Small intestine (tissue), 7 donors: ENCODE results near the gene LRG1. TPM values are rescaled to one million over a fixed set of nuclear protein-coding genes. Genes with fewer than 3 reads are reported as not detected.

Experiments
- DNase-seq, 2 donors: peaks; one replicate each; pipeline versions ENCODE4 v3.0.0 to v3.0.0-alpha.2; 2013
- FAIRE-seq: peaks from 2 replicates; lab custom pipeline; 2012; peaks lifted over from hg19 to GRCh38; lab: Jason Lieb, UNC
- H3K27ac ChIP-seq, 3 donors: one replicate each; pipeline ENCODE4 v1.5.1; 2013; ENCODE audit warnings: low read length in 2 of 3, mild to moderate bottlenecking in 2 of 3, control low read depth in 1 of 3, inconsistent platforms in 1 of 3, low read depth in 1 of 3, moderate library complexity in 1 of 3
- H3K27me3 ChIP-seq, 3 donors: one replicate each; pipeline ENCODE4 v1.6.1; 2013; ENCODE audit warnings: low read length in 3 of 3, inconsistent platforms in 1 of 3; ENCODE audit not compliant: control insufficient read depth in 3 of 3, insufficient read depth in 3 of 3
- H3K36me3 ChIP-seq, 3 donors: one replicate each; pipeline ENCODE4 v1.6.1; 2013; ENCODE audit warnings: low read length in 3 of 3, inconsistent platforms in 1 of 3, low read depth in 1 of 3, mild to moderate bottlenecking in 1 of 3, moderate library complexity in 1 of 3; ENCODE audit not compliant: control insufficient read depth in 3 of 3, insufficient read depth in 2 of 3
- H3K4me1 ChIP-seq, 3 donors: one replicate each; pipeline ENCODE4 v1.6.1; 2013; ENCODE audit warnings: low read length in 2 of 3, inconsistent platforms in 1 of 3, low read depth in 1 of 3, mild to moderate bottlenecking in 1 of 3, moderate library complexity in 1 of 3; ENCODE audit not compliant: control insufficient read depth in 3 of 3, insufficient read depth in 2 of 3
- H3K4me3 ChIP-seq, 3 donors: one replicate each; pipeline ENCODE4 v1.5.1; 2013; ENCODE audit warnings: low read length in 3 of 3, control low read depth in 1 of 3, inconsistent platforms in 1 of 3, low read depth in 1 of 3, mild to moderate bottlenecking in 1 of 3, moderate library complexity in 1 of 3
- H3K9me3 ChIP-seq, 2 donors: one replicate each; pipeline ENCODE4 v1.6.1; 2013; ENCODE audit warnings: low read depth in 1 of 2, low read length in 1 of 2; ENCODE audit not compliant: control insufficient read depth in 2 of 2, insufficient read depth in 1 of 2
- WGBS, 3 donors: extraction: QIAGEN DNeasy Blood & Tissue Kit; methylation state at CpG; one replicate each; pipeline ENCODE4 v1.1.7; 2013; 5-methylcytosine and 5-hydroxymethylcytosine counted together
- polyA plus RNA-seq, 4 donors: library from polyadenylated mRNA; stranded (reverse) in 3 of 4; unstranded in 1 of 4; fragments of 200-250 nt in 3 of 4; fragments of 120-200 nt in 1 of 4; gene quantifications; one replicate each; pipeline versions ENCODE4 v1.2.1 to v1.2.3, GENCODE V29; 2013
- donor health status: healthy with polysubstance abuse.
- donor health status: control.
- donor health status: control.
- donor health status: Bipolar disorder and iron deficiency.
- donor health status: healthy.

Gene LRG1
- polyA plus RNA-seq, 4 donors: 0.67 to 9.8 (median 2.6) TPM

- H3K36me3 ChIP-seq: no peaks in the 10 kb centered on the region
- no peaks in the 10 kb centered on the region for H3K27me3 ChIP-seq
- H3K9me3 ChIP-seq: peaks cover 0 to 10% of the 10 kb centered on the region in 2 donors
- no peaks in the 10 kb centered on the region for H3K4me1 ChIP-seq
- H3K4me3 ChIP-seq: no peak overlapping the region
- FAIRE-seq (no peak), DNase-seq (no peak)
- no peak overlapping the region for H3K27ac ChIP-seq
- 56 to 68% (median 63%) methylated on average over 6 to 8 of the region's 8 CpGs for WGBS, 3 donors
Measured at GRCh38 chr19:4516939-4517300, 22.9 kb downstream of the LRG1 start.

- 57 to 67% (median 66%) methylated on average over 14 of the region's 14 CpGs for WGBS, 3 donors
- H3K27me3 ChIP-seq: no peaks in the 10 kb centered on the region
- no peak overlapping the region for H3K4me3 ChIP-seq
- peaks cover 0 to 10% of the 10 kb centered on the region in 2 donors for H3K9me3 ChIP-seq
- DNase-seq: no peak
- FAIRE-seq: no peak
- no peaks in the 10 kb centered on the region for H3K36me3 ChIP-seq
- H3K27ac ChIP-seq: no peak overlapping the region
- no peaks in the 10 kb centered on the region for H3K4me1 ChIP-seq
Measured at GRCh38 chr19:4516199-4516938, 23.5 kb downstream of the LRG1 start.

GRCh38 chr19:4515732-4516131, 24.1 kb downstream of the LRG1 start:
- no peak overlapping the region for H3K27ac ChIP-seq

GRCh38 chr19:4513248-4513647, 26.6 kb downstream of the LRG1 start:
- Histone ChIP-seq H3K36me3 (no peaks in the 10 kb centered on the region), H3K27ac (no peak overlapping the region), H3K4me1 (no peaks in the 10 kb centered on the region), H3K9me3 (no peaks in the 10 kb centered on the region), H3K4me3 (no peak overlapping the region), H3K27me3 (no peaks in the 10 kb centered on the region)
- 90% methylated on average over 17 of the region's 17 CpGs for WGBS, 3 donors
- DNase-seq (no peak), FAIRE-seq (no peak)

More at GRCh38 chr19:4515732-4516131, 24.1 kb downstream of the LRG1 start:
- no peak overlapping the region for H3K4me3 ChIP-seq
- no peaks in the 10 kb centered on the region for H3K27me3 ChIP-seq
- DNase-seq (no peak), FAIRE-seq (no peak)
- H3K4me1 ChIP-seq: no peaks in the 10 kb centered on the region
- H3K36me3 ChIP-seq: no peaks in the 10 kb centered on the region
- H3K9me3 ChIP-seq: peaks cover 0 to 10% of the 10 kb centered on the region in 2 donors
- 85 to 91% (median 86%) methylated on average over 5 of the region's 5 CpGs for WGBS, 3 donors

GRCh38 chr19:4512070-4512469, 27.8 kb downstream of the LRG1 start:
- Histone ChIP-seq H3K9me3 (no peaks in the 10 kb centered on the region), H3K27ac (no peak overlapping the region), H3K27me3 (no peaks in the 10 kb centered on the region), H3K36me3 (no peaks in the 10 kb centered on the region), H3K4me1 (no peaks in the 10 kb centered on the region), H3K4me3 (no peak overlapping the region)
- DNase-seq: no peak
- 87 to 90% (median 90%) methylated on average over 17 of the region's 17 CpGs for WGBS, 3 donors
- FAIRE-seq: no peak

GRCh38 chr19:4511300-4512054, 28.4 kb downstream of the LRG1 start:
- Histone ChIP-seq H3K9me3 (no peaks in the 10 kb centered on the region), H3K4me3 (no peak overlapping the region), H3K27ac (no peak overlapping the region), H3K27me3 (no peaks in the 10 kb centered on the region), H3K36me3 (peaks cover 0 to 2% (median 0%) of the 10 kb centered on the region in 3 donors), H3K4me1 (no peaks in the 10 kb centered on the region)
- no peak for FAIRE-seq
- no peak for DNase-seq
- WGBS, 3 donors: 82 to 87% (median 86%) methylated on average over 27 of the region's 27 CpGs

- no peaks in the 10 kb centered on the region for H3K4me1 ChIP-seq
- no peak for FAIRE-seq
- DNase-seq: no peak
- H3K4me3 ChIP-seq: no peak overlapping the region
- H3K27ac ChIP-seq: no peak overlapping the region
- WGBS, 3 donors: 83 to 87% (median 86%) methylated on average over 33 to 37 of the region's 37 CpGs
- H3K27me3 ChIP-seq: no peaks in the 10 kb centered on the region
- no peaks in the 10 kb centered on the region for H3K9me3 ChIP-seq
- peaks cover 0 to 9% (median 0%) of the 10 kb centered on the region in 3 donors for H3K36me3 ChIP-seq
Measured at GRCh38 chr19:4510435-4511255, 29.2 kb downstream of the LRG1 start.

- Histone ChIP-seq H3K36me3 (peaks cover 0 to 28% (median 0%) of the 10 kb centered on the region in 3 donors), H3K4me1 (no peaks in the 10 kb centered on the region), H3K27me3 (no peaks in the 10 kb centered on the region), H3K27ac (no peak overlapping the region), H3K9me3 (no peaks in the 10 kb centered on the region), H3K4me3 (no peak overlapping the region)
- no peak for DNase-seq
- WGBS, 3 donors: 82 to 89% (median 88%) methylated on average over 21 of the region's 21 CpGs
- FAIRE-seq: no peak
Measured at GRCh38 chr19:4508698-4509097, 31.1 kb downstream of the LRG1 start.
